GM18526 (cell line): ENCODE data around the gene HSP90AA1.

ENCODE experiments used
- POLR2A ChIP-seq: IDR thresholded peaks from 3 replicates; pipeline ENCODE4 v1.6.1; 2011; ENCODE audit not compliant: insufficient read length; ENCODE audit errors: extremely low read depth

The HSP90AA1 gene

GRCh38 chr14:102080183-102081080 is 6.4 kb downstream of the HSP90AA1 start:
- no peak for TF ChIP-seq POLR2A

- TF ChIP-seq POLR2A: no peak
Measured at GRCh38 chr14:102079700-102079979, 7.2 kb downstream of the HSP90AA1 start.

- no peak for TF ChIP-seq POLR2A
Measured at GRCh38 chr14:102078831-102079699, 7.8 kb downstream of the HSP90AA1 start.

- TF ChIP-seq POLR2A: no peak
Measured at GRCh38 chr14:102077382-102077709, 9.5 kb downstream of the HSP90AA1 start.

GRCh38 chr14:102075155-102075554 is 11.7 kb downstream of the HSP90AA1 start:
- TF ChIP-seq POLR2A: no peak

GRCh38 chr14:102074415-102074964 is 12.4 kb downstream of the HSP90AA1 start:
- no peak for TF ChIP-seq POLR2A

GRCh38 chr14:102071283-102071998 is 15.4 kb downstream of the HSP90AA1 start:
- TF ChIP-seq POLR2A: no peak

GRCh38 chr14:102066041-102066451 is 20.8 kb downstream of the HSP90AA1 start:
- no peak for TF ChIP-seq POLR2A

GRCh38 chr14:102063808-102064429 is 22.9 kb downstream of the HSP90AA1 start:
- TF ChIP-seq POLR2A: no peak

GRCh38 chr14:102063109-102063807 is 23.6 kb downstream of the HSP90AA1 start:
- TF ChIP-seq POLR2A: no peak

GRCh38 chr14:102058961-102059360 is 27.9 kb downstream of the HSP90AA1 start:
- no peak for TF ChIP-seq POLR2A

GRCh38 chr14:102058146-102058545 is 28.7 kb downstream of the HSP90AA1 start:
- TF ChIP-seq POLR2A: no peak

GRCh38 chr14:102057480-102058114 is 29.2 kb downstream of the HSP90AA1 start:
- no peak for TF ChIP-seq POLR2A
